Raji (cell line): ENCODE measurements around the gene XIRP1.

Experiments
- POLR2A ChIP-seq: IDR thresholded peaks from 2 replicates; pipeline ENCODE4 v1.6.1; 2011; ENCODE audit warnings: low read depth, low read length, control low read depth; ENCODE audit not compliant: insufficient read depth

Gene XIRP1, protein sequence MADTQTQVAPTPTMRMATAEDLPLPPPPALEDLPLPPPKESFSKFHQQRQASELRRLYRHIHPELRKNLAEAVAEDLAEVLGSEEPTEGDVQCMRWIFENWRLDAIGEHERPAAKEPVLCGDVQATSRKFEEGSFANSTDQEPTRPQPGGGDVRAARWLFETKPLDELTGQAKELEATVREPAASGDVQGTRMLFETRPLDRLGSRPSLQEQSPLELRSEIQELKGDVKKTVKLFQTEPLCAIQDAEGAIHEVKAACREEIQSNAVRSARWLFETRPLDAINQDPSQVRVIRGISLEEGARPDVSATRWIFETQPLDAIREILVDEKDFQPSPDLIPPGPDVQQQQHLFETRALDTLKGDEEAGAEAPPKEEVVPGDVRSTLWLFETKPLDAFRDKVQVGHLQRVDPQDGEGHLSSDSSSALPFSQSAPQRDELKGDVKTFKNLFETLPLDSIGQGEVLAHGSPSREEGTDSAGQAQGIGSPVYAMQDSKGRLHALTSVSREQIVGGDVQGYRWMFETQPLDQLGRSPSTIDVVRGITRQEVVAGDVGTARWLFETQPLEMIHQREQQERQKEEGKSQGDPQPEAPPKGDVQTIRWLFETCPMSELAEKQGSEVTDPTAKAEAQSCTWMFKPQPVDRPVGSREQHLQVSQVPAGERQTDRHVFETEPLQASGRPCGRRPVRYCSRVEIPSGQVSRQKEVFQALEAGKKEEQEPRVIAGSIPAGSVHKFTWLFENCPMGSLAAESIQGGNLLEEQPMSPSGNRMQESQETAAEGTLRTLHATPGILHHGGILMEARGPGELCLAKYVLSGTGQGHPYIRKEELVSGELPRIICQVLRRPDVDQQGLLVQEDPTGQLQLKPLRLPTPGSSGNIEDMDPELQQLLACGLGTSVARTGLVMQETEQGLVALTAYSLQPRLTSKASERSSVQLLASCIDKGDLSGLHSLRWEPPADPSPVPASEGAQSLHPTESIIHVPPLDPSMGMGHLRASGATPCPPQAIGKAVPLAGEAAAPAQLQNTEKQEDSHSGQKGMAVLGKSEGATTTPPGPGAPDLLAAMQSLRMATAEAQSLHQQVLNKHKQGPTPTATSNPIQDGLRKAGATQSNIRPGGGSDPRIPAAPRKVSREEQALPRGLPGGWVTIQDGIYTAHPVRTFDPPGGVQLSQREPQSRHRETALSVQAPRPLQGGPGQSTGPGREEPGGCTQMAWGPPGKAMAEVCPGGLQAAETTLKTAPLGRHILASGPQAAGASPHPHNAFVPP (N-terminal part only)

DNA sequence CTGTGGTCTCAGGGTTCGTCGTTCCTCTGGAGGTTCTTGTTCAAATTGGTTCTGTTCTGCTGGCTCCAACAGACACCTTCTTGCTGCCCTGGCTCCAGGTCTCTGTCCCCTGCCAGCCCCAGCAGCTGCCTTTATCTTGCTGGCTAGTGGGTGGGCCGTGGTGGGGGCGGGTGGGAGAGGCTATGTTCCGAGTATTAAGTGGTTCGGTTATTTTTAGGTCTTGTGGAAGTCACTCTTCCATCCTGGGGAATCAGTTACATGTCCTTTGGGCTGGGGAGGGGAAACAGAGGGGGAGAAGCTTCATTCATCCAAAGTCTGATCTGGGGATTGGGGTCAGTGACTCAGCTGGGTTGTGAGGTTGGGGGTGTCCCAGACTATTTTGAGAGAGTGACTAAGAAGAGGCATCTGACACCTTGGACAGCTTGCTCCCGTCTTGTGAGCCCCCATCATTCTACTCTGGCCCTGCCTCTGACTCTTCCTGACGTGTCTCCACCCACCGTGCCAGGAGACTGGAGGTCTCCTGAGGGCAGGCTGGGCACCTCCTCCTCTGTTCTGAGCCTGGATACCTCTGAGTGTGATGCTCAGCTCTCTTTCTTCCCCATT lies at the start of gene XIRP1:
TSS of gene XIRP1 (minus strand) at position 106 of the 603 bp plus-strand sequence. CDS start 3,150 bp downstream, outside the sequence.
- TF ChIP-seq POLR2A, result no peak

DNA sequence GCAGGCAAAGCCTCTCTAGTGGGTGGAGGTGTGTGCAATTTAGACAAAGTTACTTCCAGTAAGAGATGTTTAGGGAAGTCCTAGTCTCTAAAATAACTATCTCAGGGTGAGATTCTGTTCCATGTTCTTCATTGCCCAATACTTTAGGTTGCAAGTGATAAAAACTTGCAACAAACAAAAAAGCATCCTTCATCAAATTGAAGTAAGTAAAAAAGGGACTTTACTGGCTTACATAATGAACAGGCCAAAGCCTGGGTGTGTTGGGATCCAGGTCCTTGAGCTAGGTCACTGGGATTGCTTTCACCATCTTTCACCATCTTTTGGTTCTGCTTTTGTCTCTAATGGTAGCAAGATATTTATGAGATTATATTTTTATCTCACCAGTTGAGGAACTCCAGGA lies 49.2 kb upstream of the XIRP1 start:
- TF ChIP-seq POLR2A, result no peak

DNA sequence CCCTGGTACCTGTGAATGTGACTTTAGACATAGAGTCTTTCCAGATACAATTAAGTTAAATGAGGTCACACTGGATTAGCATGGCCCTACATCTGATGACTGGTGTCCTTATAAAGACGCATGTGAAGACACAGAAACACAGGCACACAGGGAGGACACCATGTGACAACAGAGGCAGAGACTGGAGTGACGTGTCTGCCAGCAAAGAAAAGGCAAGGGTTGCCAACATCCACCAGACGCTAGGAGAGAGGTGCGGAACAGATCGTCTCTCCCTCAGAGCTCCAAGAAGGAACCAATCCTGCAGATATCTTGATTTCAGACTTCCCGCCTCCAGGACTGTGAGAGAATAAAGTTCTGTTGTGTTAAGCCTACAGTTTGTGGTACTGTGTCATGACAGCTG lies 44.6 kb upstream of the XIRP1 start:
- TF ChIP-seq POLR2A, result no peak

DNA sequence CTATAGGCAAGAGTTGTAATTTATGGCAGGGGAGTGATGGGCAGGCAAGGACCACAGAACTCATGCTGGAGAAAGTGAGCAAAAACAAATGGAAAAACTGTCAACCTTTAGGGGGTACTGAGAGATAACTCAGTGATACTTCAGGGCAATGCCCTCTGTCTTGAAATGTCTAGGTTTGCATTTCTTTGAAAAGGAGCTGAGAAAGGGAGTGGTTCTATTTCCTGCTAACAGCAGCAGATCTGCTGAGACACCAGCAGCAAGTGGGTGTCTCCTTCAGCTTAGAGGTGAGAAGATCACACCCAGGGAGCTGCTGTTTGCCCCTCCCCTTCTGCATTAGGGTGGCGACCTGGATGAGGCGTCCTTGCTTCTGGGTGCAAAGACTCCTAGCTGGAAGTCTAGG lies 42.3 kb upstream of the XIRP1 start:
- no peak for TF ChIP-seq POLR2A

DNA sequence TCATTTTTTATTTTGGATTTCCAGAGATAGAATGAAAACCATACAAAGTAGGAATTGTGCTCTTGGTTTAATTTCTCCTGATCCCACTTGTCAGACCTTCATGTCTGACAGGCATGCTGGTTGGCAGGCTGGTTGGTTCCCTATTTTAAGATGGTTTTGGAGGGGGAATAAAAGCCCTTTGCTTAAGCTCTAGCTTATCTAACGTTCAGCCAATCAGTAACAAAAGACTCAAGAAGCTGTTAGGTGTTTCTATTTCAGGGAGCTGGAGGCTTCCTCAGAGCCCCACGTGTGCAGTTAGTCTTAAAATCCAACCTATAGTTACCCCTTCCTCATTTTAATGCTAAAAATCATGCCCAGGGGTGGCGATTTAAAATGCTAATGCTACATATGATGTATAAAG lies 40.5 kb upstream of the XIRP1 start:
- no peak for TF ChIP-seq POLR2A

DNA sequence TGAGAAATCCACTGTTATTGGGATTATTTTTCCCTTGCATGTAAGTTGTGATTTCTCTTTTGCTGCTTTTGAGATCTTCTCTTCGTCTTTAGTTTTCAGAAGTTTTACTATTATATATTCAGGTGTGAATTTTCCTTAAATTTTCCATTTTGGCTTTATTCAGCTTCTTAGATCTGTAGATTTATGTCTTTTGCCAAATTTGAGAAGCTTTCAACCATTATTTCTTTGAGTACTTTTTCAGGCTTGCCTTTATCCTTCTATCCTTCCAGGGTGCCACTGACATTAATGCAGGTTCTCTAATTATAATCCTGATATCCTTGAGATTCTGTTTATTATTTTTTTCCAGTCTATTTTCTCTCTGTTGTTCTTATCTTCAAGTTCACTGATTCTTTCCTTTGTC lies 38.1 kb upstream of the XIRP1 start:
- no peak for TF ChIP-seq POLR2A

DNA sequence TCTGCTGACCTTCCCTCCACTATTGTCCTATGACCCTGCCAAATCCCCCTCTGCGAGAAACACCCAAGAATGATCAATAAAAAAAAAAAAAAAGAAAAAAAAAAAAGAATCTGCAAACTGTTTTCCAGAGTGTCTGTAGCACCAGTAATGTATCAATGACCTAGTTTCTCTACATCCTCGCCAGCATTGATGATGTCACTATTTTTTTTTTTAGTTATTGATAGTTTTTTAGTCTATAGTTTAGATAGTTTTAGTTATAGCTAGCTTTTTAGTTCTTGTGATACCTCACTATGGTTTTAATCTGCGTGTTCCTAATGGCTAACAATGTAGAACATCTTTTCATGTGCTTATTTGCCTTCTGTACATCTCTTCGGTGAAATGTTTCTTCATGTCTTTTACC lies 36.1 kb upstream of the XIRP1 start:
- TF ChIP-seq POLR2A, result no peak

DNA sequence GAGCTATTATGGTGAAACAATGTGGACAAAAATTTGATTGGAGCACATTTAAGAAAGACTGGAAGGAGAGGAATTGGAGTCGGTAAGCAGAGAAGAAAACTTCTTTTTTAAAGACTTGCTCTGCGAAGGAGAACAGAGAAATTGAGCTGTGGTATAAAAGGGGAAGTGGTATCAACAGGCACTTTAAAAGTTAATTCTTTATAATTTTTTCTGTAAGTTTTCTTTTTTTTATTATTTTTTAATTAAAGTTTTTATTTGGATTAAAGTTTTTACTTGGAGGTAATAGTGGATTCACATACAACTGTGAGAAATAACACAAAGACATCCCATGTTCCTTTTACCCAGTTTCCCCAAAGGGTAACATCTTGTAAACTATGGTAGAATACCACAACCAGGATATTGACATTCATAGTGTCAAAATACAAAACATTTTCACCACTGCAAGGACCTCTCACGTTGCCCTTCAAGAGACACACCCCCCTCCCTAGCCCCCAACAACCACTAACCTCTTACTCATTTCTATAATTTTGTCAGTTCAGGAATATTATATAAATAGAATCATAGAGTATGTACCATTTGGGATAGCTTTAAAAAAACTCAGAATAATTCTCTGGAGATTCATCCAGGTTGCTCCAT lies 33.8 kb upstream of the XIRP1 start:
- no peak for TF ChIP-seq POLR2A

DNA sequence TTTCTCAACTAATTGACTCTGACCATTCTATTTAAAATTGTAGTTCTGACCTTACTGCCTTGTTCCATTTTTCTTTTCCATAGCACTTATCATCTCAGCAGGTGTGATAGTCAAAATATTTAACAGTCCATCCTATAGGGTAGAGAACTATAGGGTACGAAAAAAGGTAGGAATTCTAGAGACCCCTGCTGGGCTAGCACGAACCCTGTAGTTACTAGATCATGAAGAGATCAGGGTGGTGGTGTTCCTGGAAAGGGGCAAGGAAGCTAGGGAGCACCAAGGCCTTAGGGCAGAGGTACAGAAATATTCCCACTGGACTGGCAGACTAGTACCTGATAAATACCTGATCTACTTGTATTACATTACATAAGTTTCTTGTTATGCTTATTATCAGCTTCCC lies 31.9 kb upstream of the XIRP1 start:
- no peak for TF ChIP-seq POLR2A

DNA sequence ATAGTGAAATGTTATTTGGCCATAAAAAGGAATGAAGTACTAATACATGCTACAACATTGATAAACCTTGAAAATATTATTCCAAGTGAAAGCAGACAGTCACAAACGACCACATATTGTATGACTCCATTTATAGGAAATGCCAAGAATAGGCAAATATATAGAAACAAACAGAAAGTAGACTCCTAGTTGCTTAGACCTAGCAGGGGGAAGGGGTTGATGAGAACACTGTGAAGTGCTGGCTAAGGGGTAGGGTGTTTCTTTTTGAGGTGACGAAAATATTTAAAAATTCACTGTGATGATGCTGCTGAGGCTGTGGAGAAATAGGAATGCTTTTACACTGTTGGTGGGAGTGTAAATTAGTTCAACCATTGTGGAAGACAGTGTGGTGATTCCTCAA lies 30.5 kb upstream of the XIRP1 start:
- TF ChIP-seq POLR2A, result no peak

DNA sequence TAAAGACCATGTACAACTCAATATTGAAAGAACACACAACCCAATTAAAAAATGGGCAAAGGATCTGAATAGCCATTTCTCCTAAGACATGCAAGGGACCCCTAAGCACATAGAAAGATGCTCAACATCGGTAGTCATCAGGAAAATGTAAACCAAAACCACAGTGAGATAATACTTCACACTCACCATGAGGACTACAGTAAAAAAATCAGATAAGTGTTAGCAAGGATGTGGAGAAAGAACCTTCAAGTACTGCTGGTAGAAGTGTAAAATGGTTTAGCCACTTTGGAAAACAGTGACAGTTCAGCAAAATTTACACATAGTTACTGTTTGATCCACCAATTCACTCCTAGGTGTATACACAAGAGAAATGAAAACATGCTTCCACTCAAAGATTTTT lies 30.1 kb upstream of the XIRP1 start:
- TF ChIP-seq POLR2A, result no peak

DNA sequence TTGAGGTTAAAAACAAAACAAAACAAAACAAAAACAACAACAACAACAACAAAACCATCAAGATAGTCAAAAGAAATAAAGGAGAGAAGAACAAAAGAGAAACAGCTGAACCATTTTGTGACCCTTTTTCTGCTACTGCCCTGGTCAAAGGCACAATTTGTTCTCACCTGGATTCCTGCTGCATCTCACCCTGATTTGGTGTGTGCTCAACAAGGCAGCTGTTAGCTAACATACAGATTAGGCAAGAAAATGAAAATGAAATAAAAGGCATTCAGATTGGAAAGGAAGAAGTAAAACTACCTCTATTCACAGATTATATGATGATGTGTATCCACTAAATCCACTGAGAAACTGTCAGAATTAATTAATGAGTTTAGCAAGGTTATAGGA lies 28.7 kb upstream of the XIRP1 start:
- TF ChIP-seq POLR2A, result no peak

DNA sequence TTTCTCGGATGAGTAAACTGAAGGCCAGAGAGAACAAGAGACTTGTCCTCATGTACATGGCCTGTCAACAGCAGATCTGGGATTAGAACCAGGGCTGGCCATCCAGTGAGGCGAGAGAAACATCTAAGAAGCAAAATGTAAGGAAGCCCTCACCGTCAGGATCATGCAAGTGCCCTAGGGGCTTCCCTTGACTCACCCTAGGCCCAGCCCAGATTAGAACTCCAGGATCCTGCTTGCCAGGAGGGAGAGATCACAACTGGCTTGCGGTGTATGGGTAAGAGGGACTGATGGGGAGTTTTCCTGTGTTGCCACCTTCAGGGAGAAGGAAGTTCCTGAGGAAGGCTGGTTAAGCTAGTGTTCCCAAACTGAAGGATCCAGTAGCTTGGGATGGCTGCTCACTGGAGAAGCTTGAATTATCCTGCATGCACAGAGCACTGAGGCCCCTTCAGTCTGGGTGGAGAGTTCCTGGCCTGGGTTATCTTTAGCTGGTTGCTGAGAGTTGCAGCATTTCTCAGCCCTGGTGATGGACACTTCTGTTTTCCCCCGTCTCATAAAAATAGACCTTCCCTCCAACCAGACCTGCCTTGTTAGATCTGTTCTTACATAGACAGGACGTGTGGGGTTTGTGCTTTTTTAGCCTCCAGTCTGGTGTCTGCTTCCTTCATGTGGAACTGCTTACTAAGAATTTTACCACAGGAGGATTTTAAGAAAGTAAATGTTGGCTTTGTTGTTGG lies 28.2 kb upstream of the XIRP1 start:
- TF ChIP-seq POLR2A, result no peak

DNA sequence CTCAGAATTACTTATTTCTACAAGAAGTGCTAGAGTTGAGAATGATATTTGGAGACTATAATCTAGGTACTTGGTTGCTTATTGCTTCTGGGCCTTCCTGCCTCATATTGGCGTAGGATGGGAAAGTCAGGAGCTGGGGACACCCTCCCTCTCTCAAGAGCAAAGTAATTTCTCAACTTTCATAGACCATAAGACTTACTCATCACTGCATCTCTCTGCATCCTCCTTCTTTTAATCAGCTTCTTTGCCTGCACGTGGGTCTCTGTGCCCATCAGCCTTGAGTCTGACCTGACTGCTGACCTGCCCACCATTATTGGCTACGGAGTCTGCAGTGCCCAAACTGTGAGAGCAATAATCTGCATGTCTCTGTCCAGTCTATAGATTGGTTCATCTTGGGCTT lies 27.3 kb upstream of the XIRP1 start:
- no peak for TF ChIP-seq POLR2A
